HG02798 (cell line): ENCODE data around the gene TBC1D4.
"Not testable (repeated sequence)": the region's sequence is repeated elsewhere in the genome, so short reads cannot be mapped to it uniquely, and the experiment has no call there.

Experiments used
- ATAC-seq: cut with Tn5 transposase; IDR thresholded peaks from one replicate; pipeline ENCODE4 v1.9.1; 2021; ENCODE audit warnings: mild to moderate bottlenecking; ENCODE audit not compliant: unreplicated experiment, poor library complexity

TBC1D4 gene

DNA sequence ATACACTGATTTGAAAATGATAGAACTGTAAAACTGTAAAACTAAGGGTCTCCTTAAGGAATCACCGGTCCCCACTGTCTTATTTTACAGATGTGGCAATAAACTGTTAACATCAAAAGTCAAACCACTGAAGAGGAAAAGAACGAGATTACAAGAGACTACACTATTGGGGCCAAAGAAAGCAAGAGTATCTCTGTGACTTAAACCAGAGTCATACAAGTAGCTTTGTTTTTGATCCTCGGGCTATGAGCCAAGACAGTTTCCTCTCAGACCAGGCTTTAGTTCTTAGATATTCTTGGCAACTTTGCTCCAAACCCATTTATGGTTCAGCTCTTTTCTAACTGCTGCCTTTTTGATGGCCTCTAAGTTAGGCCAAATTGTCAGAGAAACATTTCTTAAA, 113.8 kb downstream of the TBC1D4 start:
- no peak for ATAC-seq

DNA sequence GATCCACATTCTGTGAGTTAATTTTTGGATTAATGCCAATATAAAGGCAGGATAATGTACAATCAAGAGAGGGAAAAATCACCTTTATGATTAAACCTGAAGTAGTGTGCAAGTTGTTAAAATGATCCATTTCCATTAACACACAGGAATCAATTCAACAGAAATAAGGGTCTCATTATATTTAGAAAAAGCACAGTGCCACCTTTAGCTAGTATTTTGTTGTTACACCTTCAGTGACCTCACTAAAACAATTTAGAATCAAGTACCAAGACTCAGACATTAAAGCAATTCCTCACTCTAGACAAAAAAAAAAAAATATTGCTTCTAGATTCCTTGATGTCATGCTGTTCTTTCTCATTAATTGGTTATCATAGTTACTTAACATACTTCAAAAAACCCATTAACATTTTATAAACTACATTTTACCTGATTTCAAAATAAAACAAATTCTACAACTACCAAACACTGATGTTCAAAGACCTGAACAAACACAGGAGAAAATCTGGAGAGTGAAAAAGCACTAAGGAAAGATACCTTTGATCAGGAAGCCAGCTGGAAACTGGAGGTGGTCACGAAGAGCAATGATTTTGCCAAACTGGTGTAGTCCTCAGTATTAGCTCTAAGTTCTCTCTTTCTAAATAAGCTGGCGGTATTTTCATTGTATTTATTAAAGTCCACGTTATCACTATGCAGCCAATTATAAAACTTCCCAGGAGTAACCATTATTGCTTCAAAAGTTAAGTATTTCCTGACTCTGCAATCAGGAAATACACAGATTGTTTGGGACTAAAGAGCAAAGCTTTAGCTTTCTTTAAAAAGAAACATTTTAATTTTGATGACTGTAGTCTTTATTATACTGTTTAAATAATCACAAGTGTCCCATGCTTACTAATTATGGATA, 115.3 kb downstream of the TBC1D4 start:
- ATAC-seq, result no peak

- ATAC-seq, result peak; percentile 95
These were observed 116.2 kb downstream of the TBC1D4 start for GRCh38 chr13:75365724-75366173.

DNA sequence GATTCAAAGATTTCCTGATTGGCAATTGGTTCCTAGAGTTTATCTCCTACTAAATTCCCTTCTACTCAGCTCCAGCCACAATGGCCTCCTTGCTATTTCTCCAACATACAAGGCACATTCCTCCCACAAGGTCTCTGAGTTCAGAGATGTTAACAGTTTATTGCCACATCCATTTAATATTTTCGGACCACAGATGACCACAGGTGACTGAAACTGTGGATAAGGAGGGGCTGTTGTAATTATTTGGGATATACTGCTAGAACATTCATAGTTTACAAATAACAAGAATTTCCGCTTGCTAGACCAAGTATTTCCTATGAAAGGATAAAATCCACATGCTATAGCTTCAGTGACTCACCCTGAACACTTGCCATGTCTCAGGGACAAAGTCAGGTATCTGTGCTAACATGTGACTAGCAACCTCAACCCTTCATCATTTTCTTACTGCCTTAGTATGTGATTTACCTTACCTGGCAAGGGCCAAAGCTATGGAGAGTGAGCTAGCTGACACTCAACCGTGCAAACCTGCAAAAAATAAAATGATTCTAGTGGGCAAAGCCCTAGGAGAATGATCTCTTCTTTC, 117.7 kb downstream of the TBC1D4 start:
- ATAC-seq, result no peak

DNA sequence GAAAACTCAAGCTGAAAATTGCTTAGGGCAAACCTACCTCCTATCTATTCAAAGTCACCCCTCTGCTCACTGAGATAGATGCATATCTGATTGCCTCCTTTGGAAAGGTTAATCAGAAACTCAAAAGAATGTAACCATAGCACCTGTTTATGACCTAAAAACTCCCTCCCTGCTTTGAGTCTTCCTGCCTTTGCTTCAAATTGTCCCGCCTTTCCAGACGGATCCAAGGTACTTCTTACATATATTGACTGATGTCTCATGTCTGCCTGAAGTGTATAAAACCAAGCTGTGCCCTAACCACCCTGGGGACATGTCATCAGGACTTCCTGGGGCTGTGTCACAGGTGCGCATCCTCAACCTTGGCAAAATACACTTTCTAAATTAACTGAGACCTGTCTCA, 118.6 kb downstream of the TBC1D4 start:
- no peak for ATAC-seq

DNA sequence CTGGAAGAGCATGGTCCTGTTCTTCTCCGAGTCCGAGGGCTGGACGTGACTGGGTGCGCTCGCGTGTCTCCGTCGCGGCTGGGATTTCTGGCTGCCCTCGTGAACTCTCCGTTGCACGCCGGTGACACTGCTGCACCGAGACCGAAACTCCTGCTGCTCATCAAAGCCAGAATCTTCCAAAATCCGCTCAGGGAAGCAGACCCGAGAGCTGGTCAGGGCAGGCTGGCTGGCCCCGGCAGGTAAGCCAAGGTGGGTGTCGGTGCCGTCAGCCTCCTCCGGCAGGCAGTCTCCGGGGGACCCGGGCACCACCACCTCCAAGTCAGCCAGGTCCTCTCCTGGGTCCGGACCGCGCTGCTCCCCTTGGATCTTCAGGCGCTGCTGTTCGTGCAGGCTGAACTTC, 119.9 kb downstream of the TBC1D4 start:
- no peak for ATAC-seq

DNA sequence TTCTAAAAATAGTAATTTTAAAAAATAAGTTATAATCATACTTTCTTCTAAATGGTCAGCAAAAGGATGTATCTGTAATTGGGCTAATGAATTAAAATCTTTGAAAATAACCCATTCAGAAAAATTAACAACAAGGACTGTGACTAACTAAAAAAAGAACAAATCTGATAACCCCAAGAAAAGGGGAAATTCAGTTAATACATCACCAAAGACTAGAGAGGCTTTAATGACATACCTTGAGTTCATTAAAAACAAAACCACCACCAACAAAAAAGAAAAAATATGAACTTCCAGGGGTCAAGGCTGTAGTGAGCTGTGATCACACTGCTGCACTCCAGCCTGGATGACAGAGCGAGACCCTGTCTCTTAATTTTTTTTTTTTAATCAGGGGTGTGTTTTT, 121.8 kb downstream of the TBC1D4 start:
- no peak for ATAC-seq

DNA sequence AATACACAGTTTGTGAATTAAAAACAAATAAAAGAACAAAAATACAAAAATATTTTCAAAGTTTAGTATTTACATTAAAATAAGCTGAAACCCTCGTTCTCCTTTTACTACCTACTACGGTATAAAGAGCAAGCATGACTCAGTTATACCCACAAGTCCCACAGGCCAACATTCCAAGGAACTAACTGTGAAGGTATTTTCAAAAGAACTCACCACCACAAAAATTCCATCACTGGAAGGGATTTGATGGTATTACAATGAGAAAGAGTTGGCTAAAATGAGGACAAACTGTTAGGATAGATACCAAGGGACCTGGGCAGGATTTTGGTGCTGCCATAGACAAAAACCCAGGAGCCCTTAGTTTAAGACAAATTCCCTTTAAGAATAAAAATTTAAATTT, 122.7 kb downstream of the TBC1D4 start:
- no peak for ATAC-seq

DNA sequence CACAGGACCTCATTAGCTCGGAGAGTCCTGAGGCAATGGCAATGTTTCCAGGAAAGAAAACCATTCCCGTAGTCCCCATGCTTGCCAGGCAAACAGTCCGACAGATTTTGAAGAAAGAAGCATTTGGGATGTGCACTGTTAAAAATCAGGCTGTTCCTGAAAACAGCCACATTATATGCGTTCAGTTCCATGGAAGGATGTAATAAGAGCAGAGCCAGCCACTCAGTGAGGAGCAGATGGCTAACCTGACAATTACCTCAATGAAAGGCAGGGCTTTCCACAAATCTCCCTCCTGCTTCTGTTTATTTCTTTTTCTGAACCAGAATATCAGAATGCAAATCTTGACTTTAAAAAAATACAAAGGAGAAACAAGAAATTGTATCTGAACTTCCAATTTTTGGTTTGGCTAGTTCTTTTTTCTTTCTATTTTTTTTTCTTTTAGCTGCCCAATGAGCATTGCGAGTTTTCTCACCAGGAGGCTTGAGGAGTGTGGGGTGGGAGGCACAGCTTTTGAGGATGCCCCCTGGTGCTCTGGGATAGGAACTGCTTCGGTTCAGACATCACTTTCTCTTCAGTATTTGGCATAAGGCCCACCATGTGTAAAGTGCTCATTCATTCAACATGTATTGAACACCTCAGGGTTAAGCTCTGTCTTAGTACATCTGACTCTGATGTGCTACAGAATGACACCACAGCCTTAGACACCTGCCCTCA, 124.2 kb downstream of the TBC1D4 start:
- ATAC-seq, result peak; percentile 74

- no peak for ATAC-seq
These were observed 125.5 kb downstream of the TBC1D4 start for GRCh38 chr13:75356421-75356820.

DNA sequence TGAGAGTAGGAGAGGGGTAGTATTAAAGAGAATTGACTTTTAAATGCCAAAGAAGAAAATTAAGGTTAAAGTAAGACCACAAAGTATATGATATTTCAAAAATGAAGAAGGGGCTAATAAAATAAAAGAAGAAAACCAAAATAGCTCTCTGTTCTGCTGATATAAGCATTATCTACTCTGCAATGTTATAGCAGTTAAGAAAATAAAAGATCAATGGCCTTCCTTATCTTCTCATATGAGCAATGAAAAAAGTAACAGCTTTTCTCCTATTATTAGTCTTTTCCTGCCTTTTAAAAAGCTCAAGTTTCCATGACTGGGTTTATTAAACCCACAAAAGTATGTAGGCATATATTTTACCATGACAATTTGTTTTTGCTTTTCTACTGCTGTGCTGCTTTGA, 126.4 kb downstream of the TBC1D4 start:
- no peak for ATAC-seq

GRCh38 chr13:75353781-75354193, 128.2 kb downstream of the TBC1D4 start:
- peak; percentile 96 for ATAC-seq

GRCh38 chr13:75352641-75353327, 129.2 kb downstream of the TBC1D4 start:
- no peak for ATAC-seq

- ATAC-seq, result not testable (repeated sequence)
These were observed 130.4 kb downstream of the TBC1D4 start for GRCh38 chr13:75351538-75351937.

GRCh38 chr13:75347925-75348324, 134.0 kb downstream of the TBC1D4 start:
- no peak for ATAC-seq

DNA sequence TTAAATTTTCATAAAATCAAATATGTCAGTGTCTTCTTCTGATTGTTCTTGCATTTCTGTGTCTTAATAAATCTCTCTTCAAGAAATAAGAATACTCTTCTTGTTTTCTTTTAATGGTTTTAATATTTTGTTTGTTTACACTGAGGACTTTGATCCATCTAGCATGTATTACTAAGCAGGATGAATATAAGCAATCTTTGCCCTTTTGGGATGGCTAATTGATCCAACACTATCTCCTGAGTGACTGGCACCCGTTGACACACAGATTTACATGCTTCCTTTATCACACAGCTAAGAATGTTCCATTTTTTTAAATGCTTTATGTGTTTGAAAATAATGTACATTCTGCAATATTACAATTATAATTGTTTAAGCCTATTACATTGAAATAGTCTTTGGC, 134.5 kb downstream of the TBC1D4 start:
- no peak for ATAC-seq

- no peak for ATAC-seq
These were observed 136.8 kb downstream of the TBC1D4 start for GRCh38 chr13:75345193-75345592.

- peak; percentile 66 for ATAC-seq
These were observed 140.9 kb downstream of the TBC1D4 start for GRCh38 chr13:75341028-75341427.

DNA sequence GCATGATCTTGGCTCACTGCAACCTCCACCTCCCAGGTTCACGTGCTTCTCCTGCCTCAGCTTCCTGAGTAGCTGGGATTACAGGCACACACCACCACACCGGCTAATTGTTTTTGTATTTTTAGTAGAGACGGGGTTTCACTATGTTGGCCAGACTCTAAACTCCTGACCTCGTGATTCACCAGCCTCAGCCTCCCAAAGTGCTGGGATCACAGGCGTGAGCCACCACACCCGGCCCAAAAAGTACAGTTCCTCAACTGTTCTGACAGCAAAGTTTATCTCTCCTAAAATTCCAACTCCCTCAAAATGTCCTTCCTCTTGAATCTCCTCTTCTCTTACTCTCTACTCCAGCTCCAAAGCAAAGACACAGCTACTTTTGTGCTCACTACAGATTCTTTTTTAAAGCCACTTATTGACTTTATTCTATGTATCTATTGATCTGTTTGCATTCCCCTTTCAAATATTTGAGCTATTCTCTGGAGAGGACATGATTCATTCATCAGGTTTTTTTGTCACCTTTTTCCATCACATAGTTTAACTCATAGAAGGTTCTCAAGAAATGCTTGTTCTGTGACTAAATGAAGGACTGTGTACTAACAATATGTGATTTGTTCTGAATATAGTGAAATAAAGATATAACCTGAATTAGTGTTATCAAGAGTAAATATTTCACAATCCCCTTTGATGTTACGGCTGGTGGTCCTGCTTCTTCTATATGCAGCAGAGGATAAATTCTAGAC, 142.2 kb downstream of the TBC1D4 start:
- ATAC-seq, result no peak
